MM.1S (cell line): ENCODE results near the gene FAM47E.

ENCODE experiments used
- CTCF ChIP-seq: fragments of 300-600 bp; sonication (generic); IDR thresholded peaks from 2 replicates; pipeline ENCODE4 v1.5.1; 2016; ENCODE audit warnings: antibody characterized with exemption, low read length, mixed read lengths
- EZH2 ChIP-seq: fragments of 300-600 bp; sonication (generic); optimal IDR thresholded peaks from 2 replicates; pipeline ENCODE3; 2017; ENCODE audit warnings: low read depth, mild to moderate bottlenecking, antibody characterized with exemption, low read length, mixed read lengths

DNA sequence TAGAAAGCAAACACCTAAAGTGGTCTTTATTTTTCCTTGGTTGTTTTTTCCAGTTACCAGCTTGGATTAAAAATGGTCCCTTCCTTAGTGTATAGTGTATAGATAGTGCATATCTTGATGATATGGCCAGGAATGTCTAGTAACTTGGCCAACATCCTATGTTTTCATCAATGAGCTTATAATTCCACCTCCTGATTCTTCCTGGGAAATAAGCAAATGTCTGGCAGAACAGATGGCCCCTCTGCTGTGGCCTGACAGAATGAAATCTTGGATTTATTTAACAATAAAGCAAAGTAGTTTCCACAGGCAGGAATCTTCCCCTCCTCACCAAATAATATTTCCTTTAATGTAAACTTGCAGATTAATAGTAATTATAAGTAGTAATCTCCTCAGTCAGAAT is 44.0 kb upstream of the FAM47E start:
- TF ChIP-seq CTCF (no peak), EZH2 (no peak)
